Suprapubic skin (tissue), 4 donors: ENCODE results near the gene ERC2. TPM values are rescaled to one million over a fixed set of nuclear protein-coding genes. Genes with fewer than 3 reads are reported as not detected.
"Not testable (repeated sequence)": the region's sequence is repeated elsewhere in the genome, so short reads cannot be mapped to it uniquely, and the experiment has no call there.

Source experiments
- DNase-seq, 2 donors: peaks; one replicate each; pipeline ENCODE4 v3.0.0-alpha.2; 2019; ENCODE audit warnings: low spot score in 2 of 2
- H3K27ac ChIP-seq: fragments of 200-600 bp; sonication (generic); one replicate; pipeline ENCODE4 v1.5.1; 2019
- H3K27me3 ChIP-seq: fragments of 200-600 bp; sonication (generic); one replicate; pipeline ENCODE4 v1.5.1; 2019
- H3K36me3 ChIP-seq: fragments of 200-600 bp; sonication (generic); one replicate; pipeline ENCODE4 v1.5.1; 2019
- H3K4me1 ChIP-seq: fragments of 200-600 bp; sonication (generic); one replicate; pipeline ENCODE4 v1.5.1; 2019
- H3K4me3 ChIP-seq: fragments of 200-600 bp; sonication (generic); one replicate; pipeline ENCODE4 v1.5.1; 2019; ENCODE audit warnings: mild to moderate bottlenecking
- H3K9me3 ChIP-seq: fragments of 200-600 bp; sonication (generic); one replicate; pipeline ENCODE4 v1.5.1; 2019
- EP300 ChIP-seq: sonication (generic); formaldehyde crosslinking; IDR thresholded peaks from one replicate; pipeline ENCODE4 v1.6.1; 2017; ENCODE audit warnings: antibody characterized with exemption
- POLR2A ChIP-seq, 2 donors: fragments of 450-650 bp; IDR thresholded peaks; one replicate each; pipeline ENCODE4 v1.6.1; 2017; ENCODE audit warnings: antibody characterized with exemption in 2 of 2, mild to moderate bottlenecking in 2 of 2, moderate library complexity in 2 of 2
- POLR2AphosphoS5 ChIP-seq, 3 donors: sonication (generic); formaldehyde crosslinking; IDR thresholded peaks; one replicate each; pipeline ENCODE4 v1.6.1; 2017; ENCODE audit warnings: antibody characterized with exemption in 3 of 3
- WGBS: methylation state at CpG from one replicate; pipeline ENCODE4 v1.1.5; 2018; 5-methylcytosine and 5-hydroxymethylcytosine counted together
- total RNA-seq, 4 donors: library from RNA; depleted of rRNA; stranded (reverse); fragments of >200 nt; gene quantifications; one replicate each; pipeline ENCODE4 v1.1.0, GENCODE V29; 2016
- TF ChIP-seq, protein P1 (sequence below), 2 donors: fragments of 200-600 bp in 1 of 2; fragments of 450-650 bp in 1 of 2; sonication (generic) in 1 of 2; IDR thresholded peaks; one replicate each; pipeline ENCODE4 v1.5.1; 2016 to 2019; ENCODE audit warnings: antibody characterized with exemption in 2 of 2, mild to moderate bottlenecking in 1 of 2, moderate library complexity in 1 of 2

The ERC2 gene
- total RNA-seq, 4 donors from 2014 or later, result 0.21 TPM; not detected in 3

DNA sequence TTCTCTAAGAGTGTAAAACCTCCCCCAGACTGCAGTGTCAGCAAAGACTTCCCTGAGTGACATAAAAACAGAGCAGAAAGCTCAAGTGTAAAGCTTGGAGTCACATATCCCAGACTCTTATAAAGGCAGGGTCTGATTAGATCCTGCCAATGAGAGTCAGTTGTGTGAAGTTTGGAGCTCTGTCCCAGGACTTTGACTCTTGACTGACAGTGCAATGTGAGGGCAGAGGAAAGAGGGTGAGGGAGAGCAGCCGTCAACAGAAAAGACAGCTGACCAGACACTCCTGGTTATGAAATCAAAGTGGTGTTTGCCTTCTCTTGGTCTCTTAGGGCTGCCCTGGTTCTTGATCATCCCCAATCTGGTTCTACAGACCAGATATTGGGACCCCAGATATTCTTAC, 393.2 kb downstream of the ERC2 start:
- Histone ChIP-seq H3K27ac (no peak overlapping the region), H3K4me3 (no peak overlapping the region), H3K4me1 (peaks cover 13% of the 10 kb centered on the region), H3K36me3 (no peaks in the 10 kb centered on the region), H3K9me3 (no peaks in the 10 kb centered on the region), H3K27me3 (no peaks in the 10 kb centered on the region)
- no peak for DNase-seq
- WGBS, result 75% methylated on average over 1 of the region's 1 CpG
- TF ChIP-seq EP300 (no peak), POLR2AphosphoS5 (IDR thresholded peaks at IDR 0.05) (no peak), POLR2A (IDR thresholded peaks at IDR 0.05) (no peak)
- TF ChIP-seq, protein P1, sequence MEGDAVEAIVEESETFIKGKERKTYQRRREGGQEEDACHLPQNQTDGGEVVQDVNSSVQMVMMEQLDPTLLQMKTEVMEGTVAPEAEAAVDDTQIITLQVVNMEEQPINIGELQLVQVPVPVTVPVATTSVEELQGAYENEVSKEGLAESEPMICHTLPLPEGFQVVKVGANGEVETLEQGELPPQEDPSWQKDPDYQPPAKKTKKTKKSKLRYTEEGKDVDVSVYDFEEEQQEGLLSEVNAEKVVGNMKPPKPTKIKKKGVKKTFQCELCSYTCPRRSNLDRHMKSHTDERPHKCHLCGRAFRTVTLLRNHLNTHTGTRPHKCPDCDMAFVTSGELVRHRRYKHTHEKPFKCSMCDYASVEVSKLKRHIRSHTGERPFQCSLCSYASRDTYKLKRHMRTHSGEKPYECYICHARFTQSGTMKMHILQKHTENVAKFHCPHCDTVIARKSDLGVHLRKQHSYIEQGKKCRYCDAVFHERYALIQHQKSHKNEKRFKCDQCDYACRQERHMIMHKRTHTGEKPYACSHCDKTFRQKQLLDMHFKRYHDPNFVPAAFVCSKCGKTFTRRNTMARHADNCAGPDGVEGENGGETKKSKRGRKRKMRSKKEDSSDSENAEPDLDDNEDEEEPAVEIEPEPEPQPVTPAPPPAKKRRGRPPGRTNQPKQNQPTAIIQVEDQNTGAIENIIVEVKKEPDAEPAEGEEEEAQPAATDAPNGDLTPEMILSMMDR (IDR thresholded peaks at IDR 0.05), result no peak

DNA sequence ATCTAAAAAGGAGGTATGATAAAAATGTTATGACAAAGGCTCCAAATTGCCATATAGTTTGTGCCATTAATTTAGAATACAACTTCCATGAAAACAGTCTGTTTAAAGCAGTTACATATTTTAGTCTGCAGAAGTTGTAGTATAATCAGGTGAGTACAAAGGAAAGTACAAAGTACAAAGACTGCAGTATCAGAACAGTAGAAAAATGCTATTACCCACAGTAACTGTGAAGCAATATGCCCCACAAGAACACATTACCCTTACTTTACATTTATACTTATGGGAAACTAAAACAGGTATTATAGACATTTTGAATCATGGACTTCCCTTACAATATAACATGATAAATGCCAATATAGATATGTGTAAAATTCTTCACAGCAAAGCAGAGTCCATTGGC, 398.5 kb downstream of the ERC2 start:
- Histone ChIP-seq H3K36me3 (no peaks in the 10 kb centered on the region), H3K27ac (no peak overlapping the region), H3K9me3 (no peaks in the 10 kb centered on the region), H3K4me3 (no peak overlapping the region), H3K4me1 (no peaks in the 10 kb centered on the region), H3K27me3 (no peaks in the 10 kb centered on the region)
- TF ChIP-seq EP300 (no peak), POLR2AphosphoS5 (IDR thresholded peaks at IDR 0.05) (no peak), POLR2A (IDR thresholded peaks at IDR 0.05) (no peak)
- TF ChIP-seq, protein P1 (IDR thresholded peaks at IDR 0.05), result no peak
- no peak for DNase-seq

DNA sequence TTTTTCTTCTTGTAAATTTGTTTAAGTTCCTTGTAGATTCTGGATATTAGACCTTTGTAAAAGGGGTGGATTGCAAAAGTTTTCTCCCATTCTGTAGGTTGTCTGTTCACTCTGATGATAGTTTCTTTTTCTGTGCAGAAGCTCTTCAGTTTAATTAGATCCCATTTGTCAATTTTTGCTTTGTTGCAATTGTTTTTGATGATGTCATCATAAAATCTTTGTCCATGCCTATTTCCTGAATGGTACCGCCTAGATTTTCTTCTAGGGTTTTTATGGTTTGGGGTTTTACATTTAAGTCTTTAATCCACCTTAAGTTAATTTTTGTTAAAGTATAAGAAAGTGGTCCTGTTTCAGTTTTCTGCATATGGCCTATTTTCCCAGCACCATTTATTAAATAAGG, 401.9 kb downstream of the ERC2 start:
- H3K4me3 ChIP-seq, H3K9me3 ChIP-seq, H3K27ac ChIP-seq, DNase-seq, H3K27me3 ChIP-seq, H3K4me1 ChIP-seq, H3K36me3 ChIP-seq: not testable (repeated sequence)
- 97% methylated on average over 1 of the region's 1 CpG for WGBS

DNA sequence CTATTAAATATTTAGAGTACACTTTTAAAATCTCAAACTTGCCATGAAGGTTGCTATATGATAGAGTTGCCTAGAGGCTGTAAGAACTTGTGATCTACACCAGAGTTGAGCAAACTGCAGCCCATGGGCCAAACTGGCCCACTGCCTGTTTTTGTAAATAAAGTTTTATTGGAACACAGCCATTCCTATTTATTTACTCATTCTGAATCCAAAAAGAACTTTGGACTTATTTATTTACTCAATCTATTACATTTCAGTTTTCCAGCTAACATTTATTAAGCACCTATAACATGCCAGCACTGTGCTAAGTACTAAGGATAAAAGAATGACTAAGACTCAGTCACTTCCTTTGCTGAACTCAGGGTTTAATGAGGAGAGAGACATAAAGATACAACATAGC, 403.6 kb downstream of the ERC2 start:
- Histone ChIP-seq H3K4me1 (no peaks in the 10 kb centered on the region), H3K4me3 (no peak overlapping the region), H3K27me3 (no peaks in the 10 kb centered on the region), H3K27ac (no peak overlapping the region), H3K36me3 (no peaks in the 10 kb centered on the region), H3K9me3 (no peaks in the 10 kb centered on the region)
- TF ChIP-seq, protein P1 (IDR thresholded peaks at IDR 0.05), result no peak
- DNase-seq, result no peak

DNA sequence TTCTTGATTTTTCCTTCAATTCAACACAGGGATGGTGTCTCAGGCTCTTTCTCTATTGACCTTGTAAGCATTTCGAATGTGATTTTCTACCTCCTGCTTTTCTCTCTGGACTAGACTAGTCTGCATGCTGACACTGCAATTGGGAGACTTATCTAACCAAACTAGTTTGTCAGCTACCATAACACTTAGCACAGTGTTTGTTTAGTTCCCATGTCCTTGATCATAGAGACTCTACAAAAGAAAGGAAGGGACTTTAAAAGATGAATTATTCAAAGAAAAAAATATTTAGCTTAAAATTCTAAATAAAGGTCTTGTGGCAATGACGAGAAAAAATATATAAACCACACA, 407.0 kb downstream of the ERC2 start:
- Histone ChIP-seq H3K27me3 (no peaks in the 10 kb centered on the region), H3K9me3 (no peaks in the 10 kb centered on the region), H3K4me3 (no peak overlapping the region), H3K36me3 (no peaks in the 10 kb centered on the region), H3K27ac (no peak overlapping the region), H3K4me1 (no peaks in the 10 kb centered on the region)
- no peak for DNase-seq
- TF ChIP-seq POLR2AphosphoS5 (IDR thresholded peaks at IDR 0.05) (no peak), POLR2A (IDR thresholded peaks at IDR 0.05) (no peak), EP300 (no peak)
- TF ChIP-seq, protein P1 (IDR thresholded peaks at IDR 0.05), result no peak
- WGBS, result 56% methylated on average over 2 of the region's 2 CpGs

DNA sequence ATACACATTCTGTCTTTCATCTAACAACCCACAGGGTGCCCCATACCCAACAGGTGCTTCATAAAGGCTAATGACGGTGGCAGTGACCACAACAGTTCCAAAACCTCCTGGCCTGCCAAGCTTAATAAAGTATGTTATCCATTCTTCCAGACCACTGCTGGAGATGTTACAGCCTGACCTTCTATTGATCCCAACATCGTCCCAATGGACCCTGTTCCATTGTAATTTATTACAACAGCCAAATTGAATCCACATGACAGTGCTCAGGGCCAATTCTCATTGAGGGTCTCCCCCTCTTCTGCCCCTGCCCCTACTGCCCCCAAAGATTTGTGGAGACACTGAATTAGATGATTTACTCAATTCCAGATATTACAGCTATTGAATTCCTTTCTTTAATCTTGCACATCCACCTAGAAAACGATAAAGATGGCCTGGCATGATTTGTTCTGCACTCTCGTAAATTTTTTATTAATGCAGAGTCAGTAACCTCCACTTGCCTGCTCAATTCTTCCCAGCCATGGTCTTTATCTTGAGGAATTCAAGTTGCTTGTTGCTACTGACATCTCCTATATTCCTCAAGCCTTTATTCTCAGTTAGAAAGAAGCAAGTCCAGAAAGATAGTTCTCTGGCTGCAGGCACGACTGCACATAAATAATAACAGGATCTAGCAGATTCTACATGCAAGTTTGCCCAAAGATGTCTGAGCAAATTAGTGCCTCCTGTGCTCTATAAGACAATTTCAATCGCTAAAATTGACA, 407.6 kb downstream of the ERC2 start:
- Histone ChIP-seq H3K4me1 (no peaks in the 10 kb centered on the region), H3K27ac (no peak overlapping the region), H3K36me3 (no peaks in the 10 kb centered on the region), H3K4me3 (no peak overlapping the region), H3K27me3 (no peaks in the 10 kb centered on the region), H3K9me3 (no peaks in the 10 kb centered on the region)
- WGBS, result 61% methylated on average over 6 of the region's 6 CpGs
- DNase-seq, result no peak
- TF ChIP-seq, protein P1 (IDR thresholded peaks at IDR 0.05), result no peak
- TF ChIP-seq EP300 (no peak), POLR2AphosphoS5 (IDR thresholded peaks at IDR 0.05) (no peak), POLR2A (IDR thresholded peaks at IDR 0.05) (no peak)
